Activated CD4-positive, alpha-beta T cell treated with anti-CD3 and anti-CD28 coated beads, Interleukin-2, Interleukin-4, amounts not matched to agents 100 ng/mL and 50 ng/mL, durations not matched to agents 16 hours and 8 hours (primary cell): ENCODE data around the gene DYNLT1.
"Not testable (repeated sequence)": the region's sequence is repeated elsewhere in the genome, so short reads cannot be mapped to it uniquely, and the experiment has no call there.

ENCODE experiments used
- DNase-seq: peaks from one replicate; pipeline ENCODE4 v3.0.0-alpha.2; 2020; ENCODE audit warnings: low spot score

DYNLT1 gene

GRCh38 chr6:158622545-158623190, 21.9 kb downstream of the DYNLT1 start:
- DNase-seq: no peak

- no peak for DNase-seq
Observed at GRCh38 chr6:158621694-158622544, 22.6 kb downstream of the DYNLT1 start.

GRCh38 chr6:158620963-158621693, 23.4 kb downstream of the DYNLT1 start:
- DNase-seq: no peak

GRCh38 chr6:158619922-158620801, 24.4 kb downstream of the DYNLT1 start:
- DNase-seq: no peak

GRCh38 chr6:158618289-158618688, 26.3 kb downstream of the DYNLT1 start:
- DNase-seq: not testable (repeated sequence)

- DNase-seq: not testable (repeated sequence)
Observed at GRCh38 chr6:158614606-158615005, 29.9 kb downstream of the DYNLT1 start.

GRCh38 chr6:158611541-158612370, 32.8 kb downstream of the DYNLT1 start:
- no peak for DNase-seq

- DNase-seq: no peak
Observed at GRCh38 chr6:158611039-158611438, 33.5 kb downstream of the DYNLT1 start.

- DNase-seq: no peak
Observed at GRCh38 chr6:158610319-158610968, 34.1 kb downstream of the DYNLT1 start.

GRCh38 chr6:158609455-158610155, 34.9 kb downstream of the DYNLT1 start:
- DNase-seq: no peak

GRCh38 chr6:158608221-158608620, 36.3 kb downstream of the DYNLT1 start:
- no peak for DNase-seq

GRCh38 chr6:158607411-158608170, 37.0 kb downstream of the DYNLT1 start:
- no peak for DNase-seq

- no peak for DNase-seq
Observed at GRCh38 chr6:158606935-158607334, 37.6 kb downstream of the DYNLT1 start.

GRCh38 chr6:158606011-158606410, 38.5 kb downstream of the DYNLT1 start:
- DNase-seq: not testable (repeated sequence)

- DNase-seq: peak; percentile 59
Observed at GRCh38 chr6:158605266-158605878, 39.2 kb downstream of the DYNLT1 start.

GRCh38 chr6:158604048-158604406, 40.5 kb downstream of the DYNLT1 start:
- no peak for DNase-seq

GRCh38 chr6:158603261-158604047, 41.1 kb downstream of the DYNLT1 start:
- DNase-seq: no peak

GRCh38 chr6:158599635-158600034, 44.9 kb downstream of the DYNLT1 start:
- no peak for DNase-seq
